Measurements from ENCODE around the gene SOX18.

GRCh38 chr20:64076061-64076997 lies 26.9 kb upstream of the SOX18 start:
- TF ChIP-seq EZH2phosphoT487 (IDR thresholded peaks at IDR 0.05) (no peak), CTCF (IDR thresholded peaks at IDR 0.05) (no peak)
